Measurements from ENCODE around the gene PRELP.

PRELP gene

GRCh38 chr1:203524152-203524551 is 48.5 kb downstream of the PRELP start:
- DNase-seq (ENCODE audit: low read depth, low spot score) = no peak

- DNase-seq (ENCODE audit: low read depth, low spot score) = no peak
These were observed 49.2 kb downstream of the PRELP start for GRCh38 chr1:203524824-203525223.

- DNase-seq (ENCODE audit: low read depth, low spot score) = no peak
These were observed 50.1 kb downstream of the PRELP start for GRCh38 chr1:203525685-203526084.

GRCh38 chr1:203526130-203526529 is 50.5 kb downstream of the PRELP start:
- DNase-seq (ENCODE audit: low read depth, low spot score) = no peak

GRCh38 chr1:203526572-203526971 is 51.0 kb downstream of the PRELP start:
- DNase-seq (ENCODE audit: low read depth, low spot score) = no peak

- no peak for DNase-seq (ENCODE audit: low read depth, low spot score)
These were observed 51.4 kb downstream of the PRELP start for GRCh38 chr1:203527013-203527412.

GRCh38 chr1:203528063-203528462 is 52.5 kb downstream of the PRELP start:
- DNase-seq (ENCODE audit: low read depth, low spot score) = no peak

GRCh38 chr1:203528976-203529835 is 53.6 kb downstream of the PRELP start:
- no peak for DNase-seq (ENCODE audit: low read depth, low spot score)

GRCh38 chr1:203531063-203531462 is 55.5 kb downstream of the PRELP start:
- DNase-seq (ENCODE audit: low read depth, low spot score) = no peak

- DNase-seq (ENCODE audit: low read depth, low spot score) = no peak
These were observed 58.4 kb downstream of the PRELP start for GRCh38 chr1:203534012-203534411.

- no peak for DNase-seq (ENCODE audit: low read depth, low spot score)
These were observed 58.9 kb downstream of the PRELP start for GRCh38 chr1:203534526-203534925.

- DNase-seq (ENCODE audit: low read depth, low spot score) = no peak
These were observed 61.0 kb downstream of the PRELP start for GRCh38 chr1:203536575-203536974.

GRCh38 chr1:203536980-203537455 is 61.4 kb downstream of the PRELP start:
- DNase-seq (ENCODE audit: low read depth, low spot score) = no peak

- no peak for DNase-seq (ENCODE audit: low read depth, low spot score)
These were observed 62.3 kb downstream of the PRELP start for GRCh38 chr1:203537806-203538464.

- no peak for DNase-seq (ENCODE audit: low read depth, low spot score)
These were observed 63.1 kb downstream of the PRELP start for GRCh38 chr1:203538726-203539125.

GRCh38 chr1:203539831-203540546 is 64.4 kb downstream of the PRELP start:
- DNase-seq (ENCODE audit: low read depth, low spot score) = no peak
